Renal cortical epithelial cell (primary cell): ENCODE data around the gene CASS4. TPM values are rescaled to one million over a fixed set of nuclear protein-coding genes. Genes with fewer than 3 reads are reported as not detected.
"Not testable (repeated sequence)": the region's sequence is repeated elsewhere in the genome, so short reads cannot be mapped to it uniquely, and the experiment has no call there.

ENCODE experiments used
- DNase-seq: peaks from one replicate; pipeline ENCODE4 v3.0.0-alpha.2; 2011; ENCODE audit warnings: low read depth
- total RNA-seq: library from RNA; depleted of rRNA; stranded (reverse); fragments of >200 nt; gene quantifications from 2 replicates; pipeline ENCODE4 v1.2.3, GENCODE V29; 2014

Gene CASS4
- total RNA-seq, 1 donor from 2014 or later, result 0.20 TPM

DNA sequence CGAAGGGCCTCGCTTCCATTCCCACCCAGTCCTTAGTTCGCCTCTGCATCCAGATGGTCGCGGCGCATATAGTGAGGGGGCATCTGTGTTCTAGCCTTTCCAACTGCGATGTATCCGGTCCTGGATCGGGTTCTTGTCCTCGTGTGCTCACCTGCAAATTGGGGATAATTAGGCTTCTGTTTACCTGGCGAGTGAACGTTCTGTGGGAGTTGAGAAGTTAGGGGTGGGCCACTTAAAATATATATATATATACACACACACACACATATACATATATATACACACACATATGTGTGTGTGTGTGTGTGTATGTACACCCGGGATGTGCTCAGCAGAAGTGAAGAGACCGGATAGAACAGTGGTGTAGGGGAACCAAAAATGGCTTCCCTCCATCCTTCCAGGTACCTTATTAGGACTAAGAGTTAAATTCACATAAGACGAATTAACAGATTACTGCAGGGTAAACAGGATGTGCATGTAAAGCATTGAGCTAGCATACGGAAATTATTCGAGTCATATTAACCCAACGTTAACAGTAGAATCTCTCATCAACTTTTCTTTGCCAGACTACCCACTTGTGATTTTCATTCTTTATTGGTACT, 19.1 kb upstream of the CASS4 start:
- no peak for DNase-seq

DNA sequence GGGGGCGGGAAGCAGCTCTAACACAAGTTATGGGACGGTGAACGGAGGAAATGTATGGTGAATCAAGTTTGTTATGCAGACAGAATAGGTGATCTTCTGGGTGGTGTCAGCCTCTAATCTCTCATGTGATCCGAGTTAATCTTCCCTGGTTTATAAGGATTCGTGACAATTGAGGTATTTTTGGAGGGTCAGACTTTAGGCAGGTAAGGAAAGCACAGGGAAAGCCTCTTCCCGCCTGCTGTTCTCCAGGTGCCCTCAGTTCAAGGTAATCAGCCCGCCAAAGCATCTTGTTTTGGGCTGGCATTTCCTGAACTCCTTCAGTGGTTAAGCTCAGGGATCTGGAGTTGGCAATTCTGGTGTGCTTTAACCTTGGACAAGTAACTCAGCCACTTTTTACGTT, 18.4 kb upstream of the CASS4 start:
- no peak for DNase-seq

DNA sequence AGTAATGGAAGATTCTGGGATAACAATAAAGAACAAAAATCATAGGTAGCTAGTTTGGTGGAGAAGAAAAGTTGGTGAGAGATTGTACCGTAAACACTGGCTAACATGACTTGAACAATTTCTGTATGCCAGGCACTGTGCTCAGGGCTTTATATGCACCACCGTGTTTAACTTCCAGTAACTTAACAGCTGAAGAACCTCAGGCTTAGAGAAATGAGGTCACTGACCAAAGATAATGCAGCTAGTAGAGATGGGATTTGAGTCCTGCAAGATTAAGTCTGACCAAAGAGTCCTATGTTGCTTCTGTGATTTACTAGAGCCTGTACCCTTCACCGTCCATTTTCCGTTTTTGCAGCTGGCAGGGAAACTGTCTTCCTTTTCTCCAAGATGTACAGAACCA, 16.9 kb upstream of the CASS4 start:
- no peak for DNase-seq

DNA sequence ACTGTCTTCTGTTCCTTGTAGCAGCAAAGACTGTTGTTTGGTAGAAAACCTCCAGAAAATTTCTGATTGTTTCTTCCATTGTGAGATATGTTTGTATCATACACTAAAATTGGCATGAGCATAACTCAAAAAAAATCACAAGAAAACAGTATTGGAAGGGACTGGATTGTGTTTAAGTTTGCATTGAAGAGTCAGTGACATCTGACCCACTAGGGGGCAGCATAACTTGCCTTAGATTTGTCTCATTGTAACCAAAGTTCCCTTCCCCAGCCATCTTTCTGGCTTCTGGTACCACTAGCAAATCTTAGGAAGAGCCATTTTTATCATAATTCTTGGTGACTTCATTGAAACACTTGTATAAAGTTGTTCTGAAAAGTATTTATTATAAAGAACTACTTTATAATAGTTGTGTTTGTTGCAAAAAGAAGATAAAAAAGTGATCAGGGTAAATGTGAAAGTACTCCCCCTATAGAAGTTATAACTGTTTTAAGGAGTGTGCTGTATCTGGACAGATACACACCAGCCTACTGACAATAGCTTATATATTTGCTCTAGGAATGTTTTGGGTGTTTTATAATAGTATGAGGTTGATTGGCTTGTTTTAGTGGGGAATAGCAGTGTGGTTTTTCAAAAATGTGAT, 11.9 kb upstream of the CASS4 start:
- DNase-seq, result peak; percentile 66

DNA sequence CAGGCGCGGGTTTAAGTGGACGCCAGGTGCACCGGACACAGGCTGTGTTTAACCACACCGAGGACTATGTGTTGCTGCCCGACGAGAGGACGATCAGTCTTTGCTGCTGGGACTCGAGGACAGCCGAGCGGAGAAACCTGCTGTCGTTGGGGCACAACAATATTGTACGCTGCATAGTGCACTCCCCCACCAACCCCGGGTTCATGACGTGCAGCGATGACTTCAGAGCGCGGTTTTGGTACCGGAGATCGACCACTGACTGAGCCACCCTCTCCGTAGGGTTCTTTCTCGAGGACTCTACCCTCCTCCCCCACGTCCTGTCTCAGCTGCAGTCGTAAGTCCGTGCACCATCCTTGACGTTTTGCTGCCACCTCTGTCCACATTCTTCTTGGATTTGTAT, 8.6 kb upstream of the CASS4 start:
- DNase-seq, result no peak

DNA sequence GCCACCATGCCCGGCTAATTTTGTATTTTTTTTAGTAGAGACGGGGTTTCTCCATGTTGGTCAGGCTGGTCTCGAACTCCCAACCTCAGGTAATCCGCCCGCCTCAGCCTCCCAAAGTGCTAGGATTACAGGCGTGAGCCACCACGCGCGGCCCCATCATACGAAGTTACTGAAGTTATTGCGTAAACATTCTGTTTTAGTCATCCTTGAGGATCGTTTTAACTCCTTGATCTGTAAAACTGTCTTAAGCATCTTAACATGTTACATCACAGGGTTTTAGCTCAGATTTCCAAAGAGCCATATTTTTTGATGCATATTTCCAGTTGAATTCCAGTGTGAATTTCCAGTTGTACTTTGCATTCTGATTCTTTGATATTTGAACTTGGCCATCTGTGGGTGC, 6.7 kb upstream of the CASS4 start:
- not testable (repeated sequence) for DNase-seq

DNA sequence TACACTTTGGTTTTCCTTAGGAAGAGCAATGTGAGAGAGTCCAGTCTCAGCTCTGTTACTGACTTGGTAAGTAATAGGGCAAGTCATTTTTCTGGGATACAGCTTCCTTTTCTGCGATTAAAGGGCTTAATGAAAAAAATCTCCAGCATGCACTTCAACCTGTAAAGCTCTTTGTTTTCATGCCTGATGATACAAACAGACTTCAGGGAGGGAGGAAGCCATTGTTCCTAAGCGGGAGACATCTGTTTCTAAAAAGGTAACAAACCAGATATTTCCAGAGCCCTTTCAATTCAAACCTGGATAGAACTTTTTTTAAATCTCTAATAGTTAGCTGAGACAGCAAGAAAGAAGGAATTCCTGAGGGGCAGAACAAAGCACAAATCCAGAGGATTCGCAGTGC, 5.2 kb upstream of the CASS4 start:
- DNase-seq, result no peak

DNA sequence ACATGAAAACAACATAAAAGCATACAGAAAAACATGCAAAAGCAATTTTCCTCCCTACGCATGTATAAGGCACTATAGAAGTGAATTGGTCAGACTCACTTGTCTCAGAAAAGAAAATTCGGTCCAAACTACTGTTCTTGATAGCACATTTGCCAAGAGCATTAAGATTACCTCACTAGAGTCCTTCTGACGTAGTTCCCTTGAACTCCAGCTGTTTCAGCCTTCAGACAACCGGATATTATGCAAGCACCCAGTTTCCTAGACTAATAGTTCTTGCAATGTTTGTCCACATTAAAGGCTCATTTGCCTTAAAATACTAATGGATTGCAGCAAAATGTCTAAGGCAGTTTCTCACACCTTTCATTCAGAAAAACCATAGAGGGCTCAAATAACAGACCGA, 2.5 kb upstream of the CASS4 start:
- DNase-seq, result no peak

DNA sequence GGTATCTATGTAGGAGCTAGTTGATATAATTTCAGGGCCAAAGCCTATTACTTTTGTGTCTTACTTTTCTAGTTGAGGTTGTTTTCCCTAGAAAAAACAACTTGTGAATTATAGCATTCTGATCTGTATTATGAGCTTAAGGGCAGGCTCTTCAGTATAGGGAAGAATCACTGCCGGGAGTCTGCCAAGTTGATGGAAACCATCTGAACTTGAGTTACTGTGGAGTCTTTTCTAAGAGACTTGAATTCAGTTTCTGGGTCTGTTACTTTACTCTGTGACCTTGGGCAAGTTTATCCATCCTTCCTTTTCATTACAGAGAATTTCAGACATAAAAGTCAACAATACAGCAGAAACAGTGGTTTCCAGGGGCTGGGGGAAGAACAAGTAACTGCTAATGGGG, 2.1 kb upstream of the CASS4 start:
- DNase-seq, result no peak

DNA sequence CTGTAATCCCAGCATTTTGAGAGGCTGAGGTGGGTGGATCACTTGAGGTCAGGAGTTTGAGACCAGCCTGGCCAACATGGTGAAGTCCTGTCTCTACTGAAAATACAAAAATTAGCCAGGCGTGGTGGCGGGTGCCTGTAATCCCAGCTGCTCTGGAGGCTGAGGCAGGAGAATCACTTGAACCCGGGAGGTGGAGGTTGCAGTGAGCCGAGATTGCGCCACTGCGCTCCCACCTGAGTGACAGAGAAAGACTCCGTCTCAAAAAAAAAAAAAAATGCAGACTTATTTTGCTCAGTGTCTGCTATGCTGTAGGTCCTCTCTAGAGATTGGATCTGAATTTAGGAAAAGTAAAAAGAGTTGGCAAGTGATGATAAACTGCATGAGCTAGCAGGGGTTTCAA, 773 bp upstream of the CASS4 start:
- not testable (repeated sequence) for DNase-seq

DNA sequence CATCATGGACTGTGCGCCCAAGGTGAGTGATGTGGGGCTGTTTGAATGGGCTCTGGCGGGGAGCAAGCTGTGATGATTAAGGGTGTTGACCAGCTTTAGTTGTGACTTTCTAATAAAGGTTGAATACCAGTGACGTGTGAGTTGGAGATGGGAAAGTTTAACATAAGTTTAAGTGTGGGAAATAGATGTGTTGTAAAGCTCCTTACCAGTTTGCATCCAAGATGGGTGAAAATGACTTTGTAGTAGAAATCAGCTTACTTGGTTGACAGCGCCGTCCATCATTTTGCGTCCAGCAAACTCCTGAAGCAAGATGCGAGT, 372 bp downstream of the CASS4 start:
- DNase-seq, result no peak

DNA sequence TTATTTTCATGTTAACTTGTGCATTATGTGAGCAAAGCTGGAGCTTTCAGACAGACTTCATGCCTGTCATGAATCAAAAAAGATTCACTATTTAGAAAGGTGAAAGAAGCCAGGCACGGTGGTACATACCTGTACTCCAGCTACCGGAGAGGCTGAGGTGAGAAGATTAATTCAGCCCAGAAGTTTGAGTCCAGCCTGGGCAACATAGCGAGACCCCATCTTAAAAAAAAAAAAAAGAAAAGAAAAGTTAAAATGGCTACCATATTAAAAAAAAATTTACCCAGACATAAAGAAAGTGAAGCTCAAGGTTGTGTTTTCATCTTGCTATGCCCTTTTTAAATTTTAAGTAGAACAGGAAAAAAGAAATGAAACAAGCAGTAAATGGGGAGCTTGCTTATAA, 889 bp downstream of the CASS4 start:
- no peak for DNase-seq

DNA sequence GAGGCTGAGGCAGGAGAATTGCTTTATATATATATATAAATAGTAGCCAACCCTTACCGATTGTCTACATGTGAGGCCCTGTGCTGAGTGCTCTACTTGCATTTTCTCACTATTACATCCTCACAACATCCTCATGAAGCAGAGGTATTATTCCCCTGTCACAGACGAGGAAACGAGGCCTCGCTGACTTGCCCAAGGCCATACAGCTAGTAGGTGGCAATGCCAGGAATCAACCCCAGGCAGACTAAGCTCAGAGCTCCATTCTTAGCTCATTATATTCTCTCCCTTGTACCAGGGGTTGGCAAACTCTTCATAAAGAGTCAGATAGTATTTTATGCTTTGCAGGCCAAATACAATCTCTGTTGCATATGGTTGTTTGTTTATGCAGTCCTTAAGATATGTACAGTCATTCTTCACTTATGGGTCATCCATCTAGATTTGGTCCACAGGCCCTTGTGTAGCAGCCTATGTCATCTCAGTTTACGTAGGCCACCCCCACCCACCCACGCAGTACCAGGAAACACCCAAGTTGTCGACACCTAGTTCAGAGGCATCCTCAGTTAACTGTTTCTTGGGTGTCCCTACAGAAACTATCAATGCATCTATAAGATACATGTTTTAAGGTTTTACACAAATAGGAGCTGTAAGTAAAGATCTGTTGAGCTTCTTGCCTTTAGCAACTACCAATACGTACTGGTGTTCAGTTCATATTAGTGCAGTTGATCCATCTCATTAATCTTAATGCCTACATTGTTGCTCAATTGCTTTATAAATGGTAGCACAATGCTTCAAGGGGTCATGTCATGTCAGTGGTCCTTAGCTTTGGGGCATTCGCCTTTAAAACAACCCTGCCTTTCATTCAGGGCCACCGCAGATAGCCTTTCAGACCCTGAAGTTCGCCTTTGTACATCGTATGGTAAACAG, 3.0 kb downstream of the CASS4 start:
- DNase-seq, result no peak

DNA sequence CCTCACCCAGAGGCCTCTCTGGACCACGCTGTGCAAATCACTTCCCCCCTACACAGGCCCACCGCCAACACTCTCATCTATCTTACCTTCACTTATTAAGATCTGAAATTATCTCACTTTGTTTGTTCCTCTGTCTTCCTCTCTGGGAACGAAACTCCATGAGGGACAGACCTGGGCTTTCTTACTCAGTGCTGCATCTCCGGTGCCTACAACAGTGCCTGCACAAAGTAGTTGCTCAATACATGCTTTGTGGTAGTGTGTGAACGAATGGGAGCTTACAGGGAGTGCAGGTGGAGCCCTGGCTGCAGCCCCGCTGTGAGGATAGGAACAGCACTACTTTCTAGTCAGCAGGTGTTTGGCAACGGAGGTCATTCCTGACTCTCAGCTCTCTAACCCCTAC, 5.3 kb downstream of the CASS4 start:
- no peak for DNase-seq

DNA sequence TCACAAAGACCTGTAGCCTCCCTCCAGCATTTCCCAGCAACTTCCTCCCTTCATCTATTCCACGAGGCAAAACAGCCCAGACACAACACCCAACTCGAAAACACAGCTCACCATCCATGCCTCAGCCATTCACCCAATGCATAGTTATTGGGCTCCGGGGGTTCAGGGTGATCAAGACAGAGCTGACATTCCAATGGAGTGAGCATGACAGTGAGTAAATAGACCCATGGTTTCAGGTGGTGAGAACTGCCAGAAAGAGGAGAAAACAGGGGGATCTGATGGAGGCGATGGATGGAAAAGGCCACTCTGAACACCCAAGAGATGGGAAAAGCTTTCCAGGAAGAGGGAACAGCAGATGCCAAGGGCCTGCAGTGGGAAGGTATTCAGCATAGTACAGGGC, 5.9 kb downstream of the CASS4 start:
- DNase-seq, result no peak

DNA sequence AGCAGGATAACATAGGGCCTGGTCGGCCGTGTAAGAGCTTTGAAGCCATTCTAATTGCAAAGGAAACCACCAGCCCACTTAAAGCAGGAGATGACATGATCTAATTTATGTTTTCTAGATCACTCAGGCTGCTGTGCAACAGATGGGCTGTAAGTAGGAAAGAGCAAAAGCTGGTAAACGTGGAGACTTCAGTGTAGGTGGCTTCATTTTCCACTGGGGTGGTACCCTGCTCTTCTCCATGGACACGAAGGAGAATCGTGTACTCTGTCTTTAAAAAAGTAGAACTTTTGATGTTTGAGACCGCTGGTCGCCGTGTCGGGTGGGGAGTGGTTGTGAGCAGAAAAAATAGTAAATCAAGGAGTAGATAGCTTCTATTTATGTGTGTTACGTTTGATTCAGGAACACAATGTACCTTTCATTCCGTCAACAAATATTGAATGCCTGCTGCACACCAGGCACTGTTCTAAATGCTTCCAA, 6.4 kb downstream of the CASS4 start:
- DNase-seq, result no peak

DNA sequence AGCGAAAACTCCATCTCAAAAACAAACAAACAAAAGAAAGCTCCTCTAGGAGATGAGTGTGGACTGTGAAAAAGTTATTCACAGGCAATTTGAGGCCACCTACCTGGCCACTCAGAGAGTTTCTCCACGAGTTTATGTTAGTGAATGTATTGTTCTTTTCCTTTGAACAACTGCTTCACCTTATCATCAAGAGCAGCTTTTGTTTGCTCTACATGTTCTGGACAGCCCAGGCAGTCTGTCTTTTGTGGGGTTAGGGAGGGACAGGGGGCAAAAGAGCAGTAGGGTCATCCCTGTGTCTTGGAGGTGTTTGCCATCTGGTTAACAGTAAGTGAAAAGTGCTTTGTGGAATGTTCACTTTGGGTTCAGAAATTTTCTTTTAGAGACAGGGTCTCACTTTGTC, 8.0 kb downstream of the CASS4 start:
- no peak for DNase-seq

DNA sequence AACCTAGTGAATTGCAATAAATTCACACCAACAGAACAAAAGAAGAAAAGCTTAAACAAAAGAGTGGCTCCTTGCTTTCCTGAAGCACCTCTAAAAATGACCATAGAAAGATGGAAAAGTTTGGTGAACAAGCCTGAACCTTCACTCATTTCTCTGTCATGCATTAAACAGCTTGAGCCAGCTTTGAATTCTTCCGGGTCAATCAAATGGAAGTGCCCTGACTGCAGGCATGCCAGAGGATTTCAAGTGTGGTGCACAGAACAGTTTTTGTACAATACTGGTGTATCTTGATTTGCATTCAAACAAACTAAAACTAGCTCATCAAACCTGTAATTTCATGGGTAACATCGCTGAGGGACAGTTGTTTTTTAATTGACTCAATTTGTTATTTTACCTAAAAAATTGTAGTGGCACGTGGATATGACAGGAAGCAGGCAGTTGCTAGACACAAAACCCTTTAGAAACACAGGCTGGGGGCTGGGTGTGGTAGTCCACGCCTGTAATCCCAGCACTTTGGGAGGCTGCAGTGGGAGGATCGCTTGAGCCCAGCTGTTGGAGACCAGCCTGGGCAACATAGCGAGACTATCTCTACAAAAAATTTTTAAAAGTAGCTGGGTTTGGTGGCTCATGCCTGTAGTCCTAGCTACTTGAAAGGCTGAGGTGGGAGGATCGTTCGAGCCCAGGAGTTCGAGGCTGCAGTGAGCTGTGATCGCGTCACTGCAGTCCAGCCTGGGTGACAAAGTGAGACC, 9.1 kb downstream of the CASS4 start:
- peak; percentile 42 for DNase-seq

DNA sequence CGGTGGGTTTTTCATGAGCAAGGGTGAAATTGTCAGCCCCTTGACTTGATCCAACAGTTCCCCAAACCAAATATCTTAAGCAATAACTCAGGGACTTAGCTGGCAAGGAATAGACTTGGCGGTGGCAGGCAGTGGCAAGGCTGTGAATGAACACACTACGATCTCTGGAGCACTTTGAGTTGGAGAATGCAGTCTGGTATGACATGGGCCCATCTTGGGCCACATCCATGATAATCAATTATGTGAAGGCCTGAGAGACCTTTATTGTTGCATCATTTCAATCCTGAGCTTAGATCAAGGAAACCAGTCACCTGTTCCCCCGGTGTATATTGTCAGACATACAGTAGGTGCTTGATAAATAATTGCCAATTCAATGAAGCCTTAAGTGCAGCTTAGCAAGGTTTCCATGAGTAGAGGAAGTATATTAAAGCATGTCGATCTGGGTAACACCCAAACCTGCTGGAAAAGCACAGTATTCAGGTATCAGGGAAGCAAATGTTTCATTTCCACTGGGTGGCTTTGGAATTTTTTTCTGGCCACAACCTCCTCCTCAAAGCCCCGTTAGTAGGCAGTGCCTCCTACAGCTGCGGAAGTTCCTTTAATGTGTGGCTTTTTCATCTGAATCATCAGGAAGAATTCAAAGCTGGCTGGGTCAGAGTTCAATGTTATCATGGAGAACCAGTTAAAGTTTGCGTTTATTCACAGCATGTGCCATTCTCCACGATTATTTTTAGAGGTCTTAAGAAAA, 10.2 kb downstream of the CASS4 start:
- DNase-seq, result peak; percentile 89

DNA sequence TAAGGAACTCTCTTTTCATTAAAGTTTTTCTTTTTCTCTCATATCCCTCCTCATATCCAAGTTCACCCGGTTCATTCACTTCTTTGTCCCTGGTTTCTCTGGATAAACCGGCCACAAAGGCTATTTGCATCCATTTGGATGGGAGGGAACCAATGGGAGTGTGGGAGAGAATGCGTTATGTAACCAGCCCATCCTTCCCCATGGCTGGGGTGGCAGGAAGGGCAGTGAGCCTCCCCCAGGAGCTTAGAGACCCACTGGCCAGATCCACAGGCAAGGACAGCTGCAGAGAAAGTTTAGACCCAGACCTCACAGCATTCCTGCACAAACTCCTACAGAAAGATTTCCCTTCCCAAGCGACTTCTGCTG, 10.7 kb downstream of the CASS4 start:
- no peak for DNase-seq

DNA sequence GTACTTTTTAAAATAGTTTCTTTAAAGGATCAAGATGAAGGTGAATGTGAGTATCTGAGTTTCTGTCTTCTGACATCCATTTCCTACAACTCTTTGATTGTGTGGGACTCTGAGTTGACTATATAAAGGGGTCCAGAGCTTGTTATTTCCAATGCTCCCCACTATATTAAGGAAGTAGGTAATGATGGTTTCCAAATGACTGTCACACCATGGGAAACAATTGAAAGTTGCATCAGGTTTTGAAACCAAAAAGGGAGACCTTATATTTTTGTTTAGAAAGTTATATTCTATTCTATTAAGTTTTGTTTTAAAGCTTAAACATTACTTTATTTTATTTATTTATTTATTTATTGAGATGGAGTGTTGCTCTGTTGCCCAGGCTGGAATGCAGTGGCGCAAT, 11.2 kb downstream of the CASS4 start:
- no peak for DNase-seq

DNA sequence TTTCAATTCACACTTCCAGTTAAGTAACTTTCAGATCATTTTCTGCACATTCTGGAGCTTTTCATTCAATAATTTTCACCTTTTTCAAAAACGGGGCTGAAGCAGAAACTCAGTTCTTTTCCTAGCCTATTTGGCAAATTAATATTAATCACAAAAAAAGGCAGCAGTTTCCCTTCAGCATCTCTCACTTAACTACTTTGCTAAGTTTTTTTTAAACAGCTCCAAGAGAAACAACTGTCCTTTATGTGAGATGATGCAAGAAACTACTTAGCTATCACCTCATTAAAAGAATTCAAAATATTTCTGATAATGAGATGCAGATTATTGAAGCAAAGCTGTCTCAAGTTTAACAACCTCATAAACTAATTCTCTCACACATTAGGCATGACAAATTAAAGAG, 11.8 kb downstream of the CASS4 start:
- no peak for DNase-seq
